Inflammatory macrophage (primary cell): ENCODE results near the gene SFRP2.

ENCODE experiments used
- DNase-seq, 2 donors: peaks; one replicate each; pipeline ENCODE4 v3.0.0-alpha.2; 2020 to 2022
- total RNA-seq, 18 experiments: gene quantifications; one replicate each; lab custom pipeline; 2026; ENCODE audit warnings: mixed read lengths in 6 of 18, inconsistent platforms in 2 of 18; lab: John Stamatoyannopoulos, UW

The SFRP2 gene, protein sequence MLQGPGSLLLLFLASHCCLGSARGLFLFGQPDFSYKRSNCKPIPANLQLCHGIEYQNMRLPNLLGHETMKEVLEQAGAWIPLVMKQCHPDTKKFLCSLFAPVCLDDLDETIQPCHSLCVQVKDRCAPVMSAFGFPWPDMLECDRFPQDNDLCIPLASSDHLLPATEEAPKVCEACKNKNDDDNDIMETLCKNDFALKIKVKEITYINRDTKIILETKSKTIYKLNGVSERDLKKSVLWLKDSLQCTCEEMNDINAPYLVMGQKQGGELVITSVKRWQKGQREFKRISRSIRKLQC
- 0 to 0.22 (median 0) reads per million in 18 experiments for total RNA-seq

DNA sequence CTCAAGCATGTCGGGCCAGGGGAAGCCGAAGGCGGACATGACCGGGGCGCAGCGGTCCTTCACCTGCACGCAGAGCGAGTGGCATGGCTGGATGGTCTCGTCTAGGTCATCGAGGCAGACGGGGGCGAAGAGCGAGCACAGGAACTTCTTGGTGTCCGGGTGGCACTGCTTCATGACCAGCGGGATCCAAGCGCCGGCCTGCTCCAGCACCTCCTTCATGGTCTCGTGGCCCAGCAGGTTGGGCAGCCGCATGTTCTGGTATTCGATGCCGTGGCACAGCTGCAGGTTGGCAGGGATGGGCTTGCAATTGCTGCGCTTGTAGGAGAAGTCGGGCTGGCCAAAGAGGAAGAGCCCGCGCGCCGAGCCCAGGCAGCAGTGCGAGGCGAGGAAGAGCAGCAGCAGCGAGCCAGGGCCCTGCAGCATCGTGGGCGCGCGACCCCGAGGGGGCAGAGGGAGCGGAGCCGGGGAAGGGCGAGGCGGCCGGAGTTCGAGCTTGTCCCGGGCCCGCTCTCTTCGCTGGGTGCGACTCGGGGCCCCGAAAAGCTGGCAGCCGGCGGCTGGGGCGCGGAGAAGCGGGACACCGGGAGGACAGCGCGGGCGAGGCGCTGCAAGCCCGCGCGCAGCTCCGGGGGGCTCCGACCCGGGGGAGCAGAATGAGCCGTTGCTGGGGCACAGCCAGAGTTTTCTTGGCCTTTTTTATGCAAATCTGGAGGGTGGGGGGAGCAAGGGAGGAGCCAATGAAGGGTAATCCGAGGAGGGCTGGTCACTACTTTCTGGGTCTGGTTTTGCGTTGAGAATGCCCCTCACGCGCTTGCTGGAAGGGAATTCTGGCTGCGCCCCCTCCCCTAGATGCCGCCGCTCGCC lies at the start of gene SFRP2:
Gene SFRP2, minus strand, starts transcription at position 671 of the 864 bp plus-strand sequence. Its CDS starts 248 bp downstream, at position 423.
- DNase-seq, result peak; percentile 12 to 39

GRCh38 chr4:153838564-153838963 lies 49.7 kb upstream of the SFRP2 start:
- no peak for DNase-seq

- no peak for DNase-seq
Measured at GRCh38 chr4:153834901-153835300, 46.0 kb upstream of the SFRP2 start.

DNA sequence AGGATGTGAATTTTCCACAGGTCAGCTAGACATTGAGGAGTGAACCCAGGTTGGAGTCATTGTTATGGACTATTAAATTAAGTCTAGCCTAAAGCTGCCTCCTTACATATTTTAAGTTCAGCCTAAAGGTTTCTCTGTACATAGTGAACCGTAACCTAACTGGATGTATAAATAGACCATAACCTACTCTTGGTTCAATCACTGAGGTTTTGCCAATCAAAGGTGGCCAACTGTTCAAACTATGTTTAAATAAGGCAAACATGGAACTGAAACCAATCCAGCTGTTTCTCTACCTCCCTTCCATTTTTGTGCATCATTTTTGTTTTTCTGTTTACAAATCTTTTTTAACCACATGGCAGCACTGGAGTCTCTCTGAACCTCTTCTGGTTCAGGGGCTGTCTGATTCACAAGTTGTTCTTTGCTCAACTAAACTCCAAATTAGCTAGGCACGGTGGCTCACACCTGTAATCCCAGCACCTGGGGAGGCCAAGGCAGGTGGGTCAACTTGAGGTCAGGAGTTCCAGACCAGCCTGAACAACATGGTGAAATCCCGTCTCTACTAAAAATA lies 43.9 kb upstream of the SFRP2 start:
- DNase-seq, result no peak

GRCh38 chr4:153832054-153832453 lies 43.2 kb upstream of the SFRP2 start:
- DNase-seq, result no peak

GRCh38 chr4:153831245-153831644 lies 42.4 kb upstream of the SFRP2 start:
- no peak for DNase-seq

- DNase-seq, result no peak
Measured at GRCh38 chr4:153825691-153826090, 36.8 kb upstream of the SFRP2 start.

- no peak for DNase-seq
Measured at GRCh38 chr4:153825126-153825525, 36.2 kb upstream of the SFRP2 start.

GRCh38 chr4:153824501-153824900 lies 35.6 kb upstream of the SFRP2 start:
- no peak for DNase-seq

GRCh38 chr4:153823483-153823882 lies 34.6 kb upstream of the SFRP2 start:
- no peak for DNase-seq

- DNase-seq, result no peak
Measured at GRCh38 chr4:153822316-153822715, 33.4 kb upstream of the SFRP2 start.

DNA sequence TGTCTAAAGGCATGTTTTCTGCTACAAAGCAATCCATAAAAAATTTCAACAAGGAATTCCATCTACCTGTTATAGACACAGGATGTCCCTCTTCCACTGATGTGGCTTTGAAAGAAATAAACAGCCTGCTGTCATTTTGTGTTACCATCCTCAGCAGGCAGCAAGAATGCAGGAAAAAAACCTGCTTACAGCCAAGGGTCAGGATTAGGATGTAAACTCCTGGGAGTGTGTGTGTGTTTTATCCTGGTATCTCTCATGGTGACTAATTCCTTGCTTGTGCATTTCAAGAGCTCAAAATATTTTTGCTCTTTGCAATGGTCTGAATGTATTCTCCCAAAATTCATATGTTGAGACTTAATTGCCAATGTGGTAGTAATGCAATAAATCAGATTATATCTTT lies 28.6 kb upstream of the SFRP2 start:
- DNase-seq, result no peak

DNA sequence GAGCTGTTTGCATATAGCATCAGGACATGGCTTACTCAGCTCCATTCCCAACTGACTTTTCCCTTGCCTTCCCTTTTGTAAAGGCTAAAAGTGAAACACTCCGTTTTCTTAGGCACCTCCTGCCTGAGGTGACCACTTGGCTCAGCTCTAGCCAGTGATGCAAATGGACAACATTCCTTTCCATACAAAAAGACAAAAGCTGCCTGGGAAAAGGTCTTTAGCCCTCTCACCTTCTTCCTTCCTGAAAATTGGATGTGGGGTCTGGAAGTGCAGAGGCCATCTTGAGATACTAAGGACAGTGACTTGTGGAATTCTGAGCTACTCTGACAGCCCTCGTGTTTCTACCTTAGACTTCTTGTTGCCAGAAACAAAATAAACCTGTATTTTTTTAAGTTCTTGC lies 27.7 kb upstream of the SFRP2 start:
- DNase-seq, result no peak

- DNase-seq, result no peak
Measured at GRCh38 chr4:153814789-153815188, 25.9 kb upstream of the SFRP2 start.

DNA sequence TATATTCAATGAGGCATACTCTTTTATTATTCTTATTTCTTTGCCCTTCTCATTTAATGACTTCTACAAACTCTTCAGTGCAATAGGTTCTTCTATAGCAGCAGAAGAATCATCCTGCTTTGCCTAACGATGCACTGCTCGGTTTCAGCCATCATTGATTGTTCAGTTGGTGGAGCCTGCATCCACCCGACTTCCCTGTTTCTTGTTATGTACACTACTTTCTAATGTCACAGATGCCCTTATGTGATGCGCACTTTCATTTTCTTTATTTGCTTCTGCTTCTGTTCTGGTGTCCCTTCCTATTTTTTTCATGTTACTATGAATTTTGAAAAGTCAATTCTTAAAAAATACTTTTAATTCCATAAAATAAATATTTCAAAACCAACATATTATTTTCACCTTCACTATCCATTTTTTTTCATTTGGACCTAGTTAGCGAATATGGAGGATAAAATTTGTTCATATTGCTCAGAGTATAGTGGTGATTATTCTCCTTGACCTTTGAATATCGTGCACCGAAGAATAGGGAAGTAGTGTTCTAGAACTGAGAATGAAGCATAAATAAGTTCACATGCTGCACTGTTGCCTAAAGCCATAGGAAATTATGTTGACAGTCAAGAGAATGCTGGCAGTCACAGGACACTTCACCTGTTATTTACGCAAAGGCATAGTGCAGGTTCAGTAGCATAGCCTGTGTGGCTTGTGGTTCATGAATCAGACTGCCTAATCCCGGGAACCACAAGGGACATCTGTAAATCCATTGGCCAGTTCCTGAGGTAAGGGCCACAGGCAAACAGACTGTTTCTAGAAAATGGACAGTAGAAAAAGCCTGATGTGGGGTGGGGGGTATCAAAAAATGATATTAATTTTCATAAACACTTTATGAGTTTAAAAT lies 21.3 kb upstream of the SFRP2 start:
- DNase-seq, result no peak

- no peak for DNase-seq
Measured at GRCh38 chr4:153809307-153809706, 20.4 kb upstream of the SFRP2 start.

- DNase-seq, result no peak
Measured at GRCh38 chr4:153808175-153808574, 19.3 kb upstream of the SFRP2 start.

DNA sequence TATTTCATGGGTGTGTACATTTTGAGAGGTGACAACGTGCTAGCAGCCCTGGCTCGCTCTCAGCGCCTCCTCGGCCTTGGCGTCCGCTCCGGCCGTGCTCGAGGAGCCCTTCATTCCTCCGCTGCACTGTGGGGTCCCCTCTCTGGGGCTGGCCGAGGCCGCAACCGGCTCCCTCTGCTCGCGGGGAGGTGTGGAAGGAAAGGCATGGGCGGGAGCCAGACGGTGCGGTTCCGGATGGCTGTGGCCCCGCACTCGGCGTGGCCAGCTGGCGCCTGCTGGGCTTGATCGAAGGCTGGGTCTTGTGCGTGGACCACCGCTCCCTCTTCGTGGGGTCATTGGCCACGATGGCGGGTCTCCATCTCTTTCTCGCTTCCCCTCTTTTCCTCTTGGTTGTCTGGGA lies 17.2 kb upstream of the SFRP2 start:
- no peak for DNase-seq

DNA sequence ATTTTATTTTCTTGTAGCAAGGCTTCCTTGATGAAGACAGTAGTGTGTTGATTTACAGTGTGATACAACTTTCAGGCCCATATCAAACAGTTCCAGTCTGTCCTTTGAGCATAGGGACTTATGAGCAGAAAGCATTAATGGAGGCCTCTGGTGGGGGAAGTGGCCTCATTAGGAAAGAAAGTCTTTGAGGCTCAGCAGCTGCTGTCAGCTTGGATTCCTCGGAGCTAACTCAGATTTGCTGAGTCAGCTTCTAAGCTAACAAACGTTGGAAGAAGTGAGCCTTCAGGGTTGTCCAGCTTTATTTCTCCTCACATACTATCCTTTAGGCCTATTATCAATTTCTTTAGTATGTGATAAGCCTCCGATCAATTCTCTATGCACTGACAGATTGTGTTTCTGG lies 15.8 kb upstream of the SFRP2 start:
- DNase-seq, result no peak

DNA sequence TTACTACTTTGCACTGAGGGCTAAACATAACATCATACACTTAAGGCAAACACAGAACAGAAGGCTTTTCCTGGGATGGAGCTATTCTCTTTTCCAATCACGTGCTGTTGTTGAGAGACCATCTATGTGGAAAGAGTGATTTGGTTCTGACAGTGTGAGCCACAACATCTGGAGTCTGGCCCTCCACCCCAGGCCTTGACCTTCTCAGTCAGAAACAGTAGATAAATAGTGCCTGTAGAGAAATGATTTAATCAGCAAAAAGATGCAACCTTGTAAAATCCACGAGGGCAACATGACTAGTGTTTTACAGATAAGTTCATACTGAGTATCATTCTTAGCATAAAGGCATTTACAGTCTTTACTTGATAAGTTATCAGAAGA lies 10.8 kb upstream of the SFRP2 start:
- DNase-seq, result no peak

- no peak for DNase-seq
Measured at GRCh38 chr4:153798901-153799693, 10.2 kb upstream of the SFRP2 start.

- no peak for DNase-seq
Measured at GRCh38 chr4:153798420-153798819, 9.5 kb upstream of the SFRP2 start.
